ENCODE results near the gene NANS.
"Not testable (repeated sequence)": the region's sequence is repeated elsewhere in the genome, so short reads cannot be mapped to it uniquely, and the experiment has no call there.

The NANS gene

DNA sequence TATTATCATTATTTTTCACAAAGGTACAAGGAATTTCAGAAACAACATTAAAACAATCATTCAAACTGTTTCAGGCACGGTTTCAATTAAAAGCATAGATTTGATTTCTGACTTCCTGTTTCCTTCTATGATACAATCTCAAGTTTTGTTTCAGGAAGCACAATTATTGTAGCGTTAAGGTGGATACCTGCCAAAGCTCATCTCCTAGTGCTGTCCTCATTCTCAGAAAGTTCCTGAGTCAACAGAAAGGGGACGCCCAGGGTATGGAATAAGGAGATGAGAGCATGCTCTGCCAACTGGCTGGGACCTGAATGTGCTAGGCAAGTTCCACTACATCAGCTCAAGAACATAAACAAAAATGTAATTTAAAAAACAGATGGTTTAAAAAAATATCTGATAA lies 64.5 kb downstream of the NANS start:
- peaks cover 0 to 41% (median 10%) of the 10 kb centered on the region in 5 donors for H3K4me1 ChIP-seq (ENCODE audit: control insufficient read depth in 5 of 5, insufficient read depth in 5 of 5, low read length in 5 of 5)
- no peaks in the 10 kb centered on the region for H3K9me3 ChIP-seq (ENCODE audit: control insufficient read depth in 5 of 5, low read length in 5 of 5)
- H3K4me3 ChIP-seq (ENCODE audit: low read depth in 1 of 5, low read length in 5 of 5), result no peak overlapping the region
- H3K27ac ChIP-seq (ENCODE audit: low read depth, low read length), result no peak overlapping the region
- H3K27me3 ChIP-seq (ENCODE audit: control insufficient read depth in 5 of 5, insufficient read depth in 4 of 5, low read length in 5 of 5), result peaks cover 0 to 12% (median 7%) of the 10 kb centered on the region in 5 donors
- no peak overlapping the region for H3K9ac ChIP-seq (ENCODE audit: low read length in 5 of 5)
- H3K36me3 ChIP-seq (ENCODE audit: control insufficient read depth in 5 of 5, insufficient read depth in 5 of 5, low read length in 5 of 5), result no peaks in the 10 kb centered on the region

DNA sequence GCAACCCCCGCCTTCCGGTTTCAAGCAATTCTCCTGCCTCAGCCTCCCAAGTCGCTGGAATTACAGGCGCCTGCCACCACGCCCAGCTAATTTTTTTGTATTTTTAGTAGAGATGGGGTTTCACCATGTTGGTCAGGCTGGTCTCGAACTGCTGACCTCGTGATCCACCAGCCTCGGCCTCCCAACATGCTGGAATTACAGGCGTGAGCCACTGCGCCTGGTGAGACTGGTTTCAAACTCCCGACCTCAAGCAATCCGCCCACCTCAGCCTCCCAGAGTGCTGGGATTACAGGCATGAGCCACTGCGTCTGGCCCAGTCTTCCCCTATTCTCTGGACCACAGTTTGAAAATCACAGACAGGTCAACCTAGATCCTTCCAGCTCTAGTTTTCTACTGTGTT lies 67.6 kb downstream of the NANS start:
- not testable (repeated sequence) for H3K9ac ChIP-seq (ENCODE audit: low read length in 5 of 5); H3K4me3 ChIP-seq (ENCODE audit: low read depth in 1 of 5, low read length in 5 of 5); H3K9me3 ChIP-seq (ENCODE audit: control insufficient read depth in 5 of 5, low read length in 5 of 5); H3K27me3 ChIP-seq (ENCODE audit: control insufficient read depth in 5 of 5, insufficient read depth in 4 of 5, low read length in 5 of 5); H3K36me3 ChIP-seq (ENCODE audit: control insufficient read depth in 5 of 5, insufficient read depth in 5 of 5, low read length in 5 of 5); H3K27ac ChIP-seq (ENCODE audit: low read depth, low read length)
- H3K4me1 ChIP-seq (ENCODE audit: control insufficient read depth in 5 of 5, insufficient read depth in 5 of 5, low read length in 5 of 5), result peaks cover 0 to 36% (median 4%) of the 10 kb centered on the region in 5 donors

GRCh38 chr9:98124637-98125426 lies 68.3 kb downstream of the NANS start:
- H3K27me3 ChIP-seq (ENCODE audit: control insufficient read depth in 5 of 5, insufficient read depth in 4 of 5, low read length in 5 of 5), result no peaks in the 10 kb centered on the region
- no peaks in the 10 kb centered on the region for H3K9me3 ChIP-seq (ENCODE audit: control insufficient read depth in 5 of 5, low read length in 5 of 5)
- peaks cover 0 to 33% (median 0%) of the 10 kb centered on the region in 5 donors for H3K4me1 ChIP-seq (ENCODE audit: control insufficient read depth in 5 of 5, insufficient read depth in 5 of 5, low read length in 5 of 5)
- no peaks in the 10 kb centered on the region for H3K36me3 ChIP-seq (ENCODE audit: control insufficient read depth in 5 of 5, insufficient read depth in 5 of 5, low read length in 5 of 5)
- H3K4me3 ChIP-seq (ENCODE audit: low read depth in 1 of 5, low read length in 5 of 5), result no peak overlapping the region
- no peak overlapping the region for H3K27ac ChIP-seq (ENCODE audit: low read depth, low read length)
- H3K9ac ChIP-seq (ENCODE audit: low read length in 5 of 5), result no peak overlapping the region

GRCh38 chr9:98127226-98127625 lies 70.7 kb downstream of the NANS start:
- no peaks in the 10 kb centered on the region for H3K27me3 ChIP-seq (ENCODE audit: control insufficient read depth in 5 of 5, insufficient read depth in 4 of 5, low read length in 5 of 5)
- H3K4me3 ChIP-seq (ENCODE audit: low read depth in 1 of 5, low read length in 5 of 5), result no peak overlapping the region
- no peak overlapping the region for H3K9ac ChIP-seq (ENCODE audit: low read length in 5 of 5)
- peaks cover 0 to 12% (median 0%) of the 10 kb centered on the region in 5 donors for H3K4me1 ChIP-seq (ENCODE audit: control insufficient read depth in 5 of 5, insufficient read depth in 5 of 5, low read length in 5 of 5)
- H3K9me3 ChIP-seq (ENCODE audit: control insufficient read depth in 5 of 5, low read length in 5 of 5), result no peaks in the 10 kb centered on the region
- H3K36me3 ChIP-seq (ENCODE audit: control insufficient read depth in 5 of 5, insufficient read depth in 5 of 5, low read length in 5 of 5), result no peaks in the 10 kb centered on the region
- no peak overlapping the region for H3K27ac ChIP-seq (ENCODE audit: low read depth, low read length)

DNA sequence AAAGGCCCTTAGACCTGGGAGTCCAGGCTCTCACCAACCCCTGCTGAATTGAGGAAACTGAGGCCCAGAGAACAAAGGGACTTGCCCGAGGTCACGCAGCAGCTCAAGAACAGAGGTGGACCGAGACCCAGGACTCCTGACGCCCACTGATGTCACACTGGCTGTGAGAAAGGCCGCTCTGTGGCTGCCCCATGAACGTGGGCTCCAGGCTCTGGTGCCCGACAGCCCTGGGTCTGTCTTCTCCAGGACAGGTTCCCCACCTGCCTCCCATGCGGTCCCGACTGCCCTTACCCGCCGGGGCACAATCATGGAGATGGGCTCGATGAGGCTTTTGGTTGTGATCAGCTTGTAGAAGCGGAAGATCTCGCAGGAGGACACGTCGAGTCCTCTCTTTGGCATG lies 71.8 kb downstream of the NANS start:
- Histone ChIP-seq H3K9ac (ENCODE audit: low read length in 5 of 5) (no peak overlapping the region), H3K36me3 (ENCODE audit: control insufficient read depth in 5 of 5, insufficient read depth in 5 of 5, low read length in 5 of 5) (no peaks in the 10 kb centered on the region), H3K4me1 (ENCODE audit: control insufficient read depth in 5 of 5, insufficient read depth in 5 of 5, low read length in 5 of 5) (peaks cover 0 to 12% (median 0%) of the 10 kb centered on the region in 5 donors), H3K27ac (ENCODE audit: low read depth, low read length) (no peak overlapping the region), H3K4me3 (ENCODE audit: low read depth in 1 of 5, low read length in 5 of 5) (no peak overlapping the region), H3K27me3 (ENCODE audit: control insufficient read depth in 5 of 5, insufficient read depth in 4 of 5, low read length in 5 of 5) (no peaks in the 10 kb centered on the region), H3K9me3 (ENCODE audit: control insufficient read depth in 5 of 5, low read length in 5 of 5) (no peaks in the 10 kb centered on the region)

- H3K27me3 ChIP-seq (ENCODE audit: control insufficient read depth in 5 of 5, insufficient read depth in 4 of 5, low read length in 5 of 5), result no peaks in the 10 kb centered on the region
- peaks cover 0 to 12% (median 0%) of the 10 kb centered on the region in 5 donors for H3K4me1 ChIP-seq (ENCODE audit: control insufficient read depth in 5 of 5, insufficient read depth in 5 of 5, low read length in 5 of 5)
- no peaks in the 10 kb centered on the region for H3K36me3 ChIP-seq (ENCODE audit: control insufficient read depth in 5 of 5, insufficient read depth in 5 of 5, low read length in 5 of 5)
- H3K27ac ChIP-seq (ENCODE audit: low read depth, low read length), result no peak overlapping the region
- no peak overlapping the region for H3K9ac ChIP-seq (ENCODE audit: low read length in 5 of 5)
- H3K4me3 ChIP-seq (ENCODE audit: low read depth in 1 of 5, low read length in 5 of 5), result no peak overlapping the region
- no peaks in the 10 kb centered on the region for H3K9me3 ChIP-seq (ENCODE audit: control insufficient read depth in 5 of 5, low read length in 5 of 5)
These were observed 72.9 kb downstream of the NANS start for GRCh38 chr9:98129451-98129881.

DNA sequence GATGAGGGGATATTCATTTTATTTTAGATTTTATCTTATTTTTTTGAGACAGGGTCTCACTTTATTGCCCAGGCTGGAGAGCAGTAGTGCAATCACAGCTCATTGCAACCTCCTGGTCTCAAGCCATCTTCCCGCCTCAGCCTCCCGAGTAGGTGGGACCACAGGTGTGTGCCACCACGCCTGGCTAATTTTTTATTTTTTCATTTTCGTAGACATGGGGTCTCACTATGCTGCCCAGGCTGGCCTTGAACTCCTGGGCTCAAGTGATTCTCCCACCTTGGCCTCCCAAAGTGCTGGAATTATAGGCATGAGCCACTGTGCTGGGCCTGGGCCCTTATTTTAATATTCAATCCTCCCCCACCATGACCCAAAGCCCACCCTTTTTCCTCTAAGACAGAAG lies 73.5 kb downstream of the NANS start:
- H3K27ac ChIP-seq (ENCODE audit: low read depth, low read length); H3K4me3 ChIP-seq (ENCODE audit: low read depth in 1 of 5, low read length in 5 of 5); H3K9me3 ChIP-seq (ENCODE audit: control insufficient read depth in 5 of 5, low read length in 5 of 5); H3K9ac ChIP-seq (ENCODE audit: low read length in 5 of 5); H3K27me3 ChIP-seq (ENCODE audit: control insufficient read depth in 5 of 5, insufficient read depth in 4 of 5, low read length in 5 of 5); H3K36me3 ChIP-seq (ENCODE audit: control insufficient read depth in 5 of 5, insufficient read depth in 5 of 5, low read length in 5 of 5): not testable (repeated sequence)
- H3K4me1 ChIP-seq (ENCODE audit: control insufficient read depth in 5 of 5, insufficient read depth in 5 of 5, low read length in 5 of 5), result peaks cover 0 to 12% (median 0%) of the 10 kb centered on the region in 5 donors

DNA sequence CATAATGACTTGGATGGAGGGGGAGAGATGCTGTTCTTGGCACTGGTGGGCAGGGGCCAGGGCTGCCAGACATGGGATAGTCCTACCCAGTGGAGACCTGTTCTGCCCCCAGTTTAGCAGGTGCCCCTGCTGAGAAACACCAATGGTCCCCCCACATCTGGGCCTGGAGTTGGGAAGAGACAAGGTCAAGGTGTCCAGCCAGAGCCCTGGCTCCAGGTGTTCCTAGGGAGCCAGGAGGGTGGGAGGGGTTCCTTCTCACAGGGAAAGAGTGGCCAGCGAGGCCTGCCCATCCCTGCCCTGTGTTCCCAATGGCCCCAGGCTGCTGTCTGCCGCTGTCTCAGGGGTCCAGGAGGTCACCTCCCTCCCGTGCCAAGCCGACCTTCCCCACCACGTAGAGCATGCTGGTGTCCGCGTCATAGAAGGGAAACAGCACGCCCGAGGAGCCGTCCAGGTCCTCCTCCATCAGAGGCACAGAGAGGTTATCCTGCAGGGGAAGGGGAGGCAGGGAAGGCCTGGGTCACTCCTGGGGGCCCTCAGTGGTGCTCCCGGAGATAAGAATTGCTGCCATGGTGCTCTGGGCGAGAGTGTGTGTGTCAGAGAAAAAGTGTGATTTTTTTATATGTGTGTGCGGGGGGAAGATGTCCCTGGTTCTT lies 74.2 kb downstream of the NANS start:
- Histone ChIP-seq H3K4me1 (ENCODE audit: control insufficient read depth in 5 of 5, insufficient read depth in 5 of 5, low read length in 5 of 5) (peaks cover 0 to 12% (median 0%) of the 10 kb centered on the region in 5 donors), H3K9me3 (ENCODE audit: control insufficient read depth in 5 of 5, low read length in 5 of 5) (no peaks in the 10 kb centered on the region), H3K36me3 (ENCODE audit: control insufficient read depth in 5 of 5, insufficient read depth in 5 of 5, low read length in 5 of 5) (no peaks in the 10 kb centered on the region), H3K27me3 (ENCODE audit: control insufficient read depth in 5 of 5, insufficient read depth in 4 of 5, low read length in 5 of 5) (no peaks in the 10 kb centered on the region), H3K4me3 (ENCODE audit: low read depth in 1 of 5, low read length in 5 of 5) (no peak overlapping the region), H3K27ac (ENCODE audit: low read depth, low read length) (no peak overlapping the region), H3K9ac (ENCODE audit: low read length in 5 of 5) (no peak overlapping the region)

DNA sequence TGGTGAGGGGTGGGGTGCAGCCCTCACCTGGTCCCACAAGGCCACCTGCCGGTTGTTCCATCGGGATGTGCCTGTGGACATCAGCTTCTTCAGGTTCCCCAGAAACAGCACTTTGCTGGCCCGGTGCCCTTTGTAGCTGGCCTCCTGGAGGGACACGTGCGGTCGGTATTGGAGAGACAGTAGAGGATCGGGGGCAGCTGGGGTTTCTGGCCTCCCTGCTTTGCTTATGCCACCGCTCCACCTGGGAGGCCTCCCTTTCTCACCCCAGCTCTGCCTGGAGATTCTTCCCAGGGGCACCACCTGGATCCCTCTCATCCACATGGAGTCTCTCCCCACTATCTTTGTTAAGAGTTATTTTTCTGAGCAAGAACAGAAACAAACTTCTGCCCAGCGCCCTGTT lies 75.6 kb downstream of the NANS start:
- no peak overlapping the region for H3K4me3 ChIP-seq (ENCODE audit: low read depth in 1 of 5, low read length in 5 of 5)
- no peaks in the 10 kb centered on the region for H3K36me3 ChIP-seq (ENCODE audit: control insufficient read depth in 5 of 5, insufficient read depth in 5 of 5, low read length in 5 of 5)
- no peaks in the 10 kb centered on the region for H3K27me3 ChIP-seq (ENCODE audit: control insufficient read depth in 5 of 5, insufficient read depth in 4 of 5, low read length in 5 of 5)
- H3K4me1 ChIP-seq (ENCODE audit: control insufficient read depth in 5 of 5, insufficient read depth in 5 of 5, low read length in 5 of 5), result peaks cover 0 to 12% (median 0%) of the 10 kb centered on the region in 5 donors
- H3K9me3 ChIP-seq (ENCODE audit: control insufficient read depth in 5 of 5, low read length in 5 of 5), result no peaks in the 10 kb centered on the region
- H3K9ac ChIP-seq (ENCODE audit: low read length in 5 of 5), result no peak overlapping the region
- no peak overlapping the region for H3K27ac ChIP-seq (ENCODE audit: low read depth, low read length)

Measured in subcutaneous abdominal adipose tissue (tissue), 5 donors.